Gastrocnemius medialis (tissue), 4 donors: ENCODE measurements around the gene SMYD2.

Experiments
- POLR2A ChIP-seq, 2 donors: fragments of 450-650 bp; IDR thresholded peaks; one replicate each; pipeline ENCODE4 v1.6.1; 2017; ENCODE audit warnings: antibody characterized with exemption in 2 of 2, mild to moderate bottlenecking in 2 of 2, moderate library complexity in 2 of 2
- TF ChIP-seq, protein P1 (sequence below), 5 experiments: fragments of 450-650 bp in 3 of 5; fragments of 200-600 bp in 2 of 5; sonication (generic) in 2 of 5; IDR thresholded peaks in 4 of 5; conservative IDR thresholded peaks in 1 of 5; 1 replicate in 4 of 5; 2 replicates in 1 of 5; pipeline ENCODE4 v1.5.1; 2016 to 2019; ENCODE audit warnings: antibody characterized with exemption in 5 of 5, mild to moderate bottlenecking in 3 of 5, moderate library complexity in 3 of 5

DNA sequence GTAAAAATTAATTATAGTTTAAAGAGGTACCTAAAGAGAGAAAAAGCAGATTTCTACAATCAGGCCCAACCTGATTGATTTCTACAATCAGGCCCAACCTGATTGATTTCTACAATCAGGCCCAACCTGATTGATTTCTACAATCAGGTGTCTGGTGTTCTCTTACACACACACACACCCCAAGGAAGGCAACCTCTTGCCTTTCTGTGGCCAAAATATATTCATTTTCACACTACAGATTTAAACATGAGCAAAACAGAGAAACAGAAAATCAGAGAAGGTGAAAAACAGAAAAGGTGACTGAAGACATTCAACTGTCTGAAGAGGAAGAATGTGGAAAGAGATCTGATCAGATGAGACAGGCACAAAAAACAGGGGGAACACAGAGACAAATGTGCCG is 104.5 kb downstream of the SMYD2 start:
- TF ChIP-seq, protein P1, sequence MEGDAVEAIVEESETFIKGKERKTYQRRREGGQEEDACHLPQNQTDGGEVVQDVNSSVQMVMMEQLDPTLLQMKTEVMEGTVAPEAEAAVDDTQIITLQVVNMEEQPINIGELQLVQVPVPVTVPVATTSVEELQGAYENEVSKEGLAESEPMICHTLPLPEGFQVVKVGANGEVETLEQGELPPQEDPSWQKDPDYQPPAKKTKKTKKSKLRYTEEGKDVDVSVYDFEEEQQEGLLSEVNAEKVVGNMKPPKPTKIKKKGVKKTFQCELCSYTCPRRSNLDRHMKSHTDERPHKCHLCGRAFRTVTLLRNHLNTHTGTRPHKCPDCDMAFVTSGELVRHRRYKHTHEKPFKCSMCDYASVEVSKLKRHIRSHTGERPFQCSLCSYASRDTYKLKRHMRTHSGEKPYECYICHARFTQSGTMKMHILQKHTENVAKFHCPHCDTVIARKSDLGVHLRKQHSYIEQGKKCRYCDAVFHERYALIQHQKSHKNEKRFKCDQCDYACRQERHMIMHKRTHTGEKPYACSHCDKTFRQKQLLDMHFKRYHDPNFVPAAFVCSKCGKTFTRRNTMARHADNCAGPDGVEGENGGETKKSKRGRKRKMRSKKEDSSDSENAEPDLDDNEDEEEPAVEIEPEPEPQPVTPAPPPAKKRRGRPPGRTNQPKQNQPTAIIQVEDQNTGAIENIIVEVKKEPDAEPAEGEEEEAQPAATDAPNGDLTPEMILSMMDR (IDR thresholded peaks at IDR 0.05 in 4 of 5, conservative IDR thresholded peaks at IDR 0.05 in 1 of 5), result no peak
- no peak for TF ChIP-seq POLR2A (IDR thresholded peaks at IDR 0.05)
